H1 (cell line): ENCODE measurements around the gene VAT1L. TPM values are rescaled to one million over a fixed set of nuclear protein-coding genes. Genes with fewer than 3 reads are reported as not detected.

Source experiments
- CTCF ChIA-PET: fragments of 300-600 bp; sonication (Branson Sonifier 250); formaldehyde crosslinking; loops from one replicate; lab custom pipeline; 2021; ENCODE audit not compliant: partially characterized antibody; lab: Charles Lee
- POLR2A ChIA-PET: fragments of 300-600 bp; sonication (Branson Sonifier 250); formaldehyde crosslinking; loops from one replicate; lab custom pipeline; 2021; ENCODE audit warnings: inconsistent platforms; ENCODE audit not compliant: partially characterized antibody; lab: Charles Lee
- DNase-seq, 2 experiments: peaks; one replicate each; pipeline versions ENCODE4 v3.0.0 to v3.0.0-alpha.2; 2010 to 2022; ENCODE audit warnings: low spot score in 2 of 2, low read depth in 1 of 2, mixed read lengths in 1 of 2
- FAIRE-seq: peaks from 2 replicates; lab custom pipeline; 2011; peaks lifted over from hg19 to GRCh38; lab: Jason Lieb, UNC
- H2AFZ ChIP-seq: 2 replicates; pipeline ENCODE4 v1.8.1; 2012; ENCODE audit warnings: low read length, inconsistent platforms
- H2AK5ac ChIP-seq: 2 replicates; pipeline ENCODE4 v1.6.1; 2013; ENCODE audit warnings: low read depth, low read length
- H2BK120ac ChIP-seq: replicated peaks from 2 replicates; pipeline ENCODE3; 2013; ENCODE audit warnings: low read depth, low read length, inconsistent platforms
- H2BK12ac ChIP-seq: 2 replicates; pipeline ENCODE4 v1.6.1; 2013; ENCODE audit warnings: low read depth, low read length
- H2BK15ac ChIP-seq: 2 replicates; pipeline ENCODE4 v1.6.1; 2013; ENCODE audit warnings: low read length
- H2BK20ac ChIP-seq: 2 replicates; pipeline ENCODE4 v1.6.1; 2013; ENCODE audit warnings: low read length
- H2BK5ac ChIP-seq: 2 replicates; pipeline ENCODE4 v1.6.1; 2013; ENCODE audit warnings: low read depth, low read length
- H3K14ac ChIP-seq: 2 replicates; pipeline ENCODE4 v1.6.1; 2013; ENCODE audit warnings: inconsistent platforms; ENCODE audit not compliant: insufficient read length
- H3K18ac ChIP-seq: 2 replicates; pipeline ENCODE4 v1.6.1; 2013; ENCODE audit warnings: low read length; ENCODE audit errors: extremely low read depth
- H3K23ac ChIP-seq: 2 replicates; pipeline ENCODE4 v1.6.1; 2013; ENCODE audit warnings: inconsistent platforms; ENCODE audit not compliant: insufficient read length
- H3K23me2 ChIP-seq: 2 replicates; pipeline ENCODE4 v1.6.1; 2013; ENCODE audit warnings: low read depth, low read length
- H3K27ac ChIP-seq: 2 replicates; pipeline ENCODE4 v1.6.1; 2011; ENCODE audit warnings: low read depth, low read length, inconsistent platforms
- H3K27me3 ChIP-seq, 4 experiments: replicated peaks in 1 of 4; 1 replicate in 1 of 4; 2 replicates in 3 of 4; pipeline versions ENCODE4 v1.6.1 to v1.8.1; 2011 to 2013; ENCODE audit warnings: low read length in 3 of 4, mild to moderate bottlenecking in 3 of 4, inconsistent platforms in 2 of 4, mixed read lengths in 2 of 4, moderate library complexity in 1 of 4; ENCODE audit not compliant: control insufficient read depth in 3 of 4, insufficient read depth in 3 of 4; ENCODE audit errors: extremely low read depth in 1 of 4
- H3K36me3 ChIP-seq, 4 experiments: 2 replicates each; pipeline versions ENCODE4 v1.6.1 to v1.8.1; 2011 to 2013; ENCODE audit warnings: mild to moderate bottlenecking in 4 of 4, low read length in 3 of 4, moderate library complexity in 2 of 4, control low read depth in 1 of 4, inconsistent platforms in 1 of 4; ENCODE audit not compliant: insufficient read depth in 4 of 4, control insufficient read depth in 2 of 4
- H3K4ac ChIP-seq: replicated peaks from 2 replicates; pipeline ENCODE3; 2013; ENCODE audit warnings: low read length, low read depth, mixed read lengths, inconsistent platforms; ENCODE audit not compliant: insufficient read length
- H3K4me1 ChIP-seq, 4 experiments: replicated peaks in 1 of 4; 1 replicate in 1 of 4; 2 replicates in 3 of 4; pipeline versions ENCODE4 v1.6.1 to v1.8.1; 2011 to 2013; ENCODE audit warnings: low read length in 3 of 4, inconsistent platforms in 2 of 4, mixed read lengths in 1 of 4; ENCODE audit not compliant: insufficient read depth in 4 of 4, control insufficient read depth in 3 of 4
- H3K4me2 ChIP-seq, 2 experiments: 2 replicates each; pipeline versions ENCODE4 v1.6.1 to v1.8.1; 2011 to 2013; ENCODE audit warnings: low read depth in 2 of 2, low read length in 2 of 2, control low read depth in 1 of 2, inconsistent platforms in 1 of 2, mild to moderate bottlenecking in 1 of 2; ENCODE audit not compliant: insufficient read depth in 1 of 2
- H3K4me3 ChIP-seq, 4 experiments: fragments of 200-600, 300-600 bp in 1 of 4; sonication (generic), shearing (Covaris generic), sonication (Bioruptor Twin) in 1 of 4; 2 replicates each; pipeline versions ENCODE4 v1.5.1 to v1.8.1; 2011 to 2016; ENCODE audit warnings: low read length in 4 of 4, low read depth in 3 of 4, control low read depth in 2 of 4, inconsistent platforms in 2 of 4, mild to moderate bottlenecking in 2 of 4, mixed read lengths in 1 of 4, moderate library complexity in 1 of 4; ENCODE audit not compliant: insufficient read depth in 2 of 4; ENCODE audit errors: extremely low read depth in 1 of 4
- H3K56ac ChIP-seq: replicated peaks from 2 replicates; pipeline ENCODE3; 2013; ENCODE audit warnings: low read depth, mild to moderate bottlenecking, mixed read lengths, low read length, inconsistent platforms; ENCODE audit not compliant: insufficient read length
- H3K79me1 ChIP-seq: 2 replicates; pipeline ENCODE4 v1.6.1; 2013; ENCODE audit warnings: low read depth, low read length, control low read depth
- H3K79me2 ChIP-seq, 2 experiments: 2 replicates each; pipeline versions ENCODE4 v1.6.1 to v1.8.1; 2012 to 2013; ENCODE audit warnings: low read length in 2 of 2, mild to moderate bottlenecking in 2 of 2, inconsistent platforms in 1 of 2; ENCODE audit not compliant: insufficient read depth in 2 of 2, control insufficient read depth in 1 of 2
- H3K9ac ChIP-seq, 4 experiments: replicated peaks in 1 of 4; 1 replicate in 1 of 4; 2 replicates in 3 of 4; pipeline versions ENCODE4 v1.6.1 to v1.8.1; 2011 to 2013; ENCODE audit warnings: low read depth in 3 of 4, low read length in 3 of 4, control low read depth in 2 of 4, mild to moderate bottlenecking in 2 of 4, moderate library complexity in 2 of 4, inconsistent platforms in 1 of 4; ENCODE audit errors: extremely low read depth in 1 of 4
- H3K9me3 ChIP-seq, 2 experiments: 2 replicates each; pipeline versions ENCODE4 v1.6.1 to v1.8.1; 2012 to 2013; ENCODE audit warnings: mild to moderate bottlenecking in 2 of 2, moderate library complexity in 2 of 2, control low read depth in 1 of 2, inconsistent platforms in 1 of 2, low read depth in 1 of 2, low read length in 1 of 2, mixed read lengths in 1 of 2; ENCODE audit not compliant: insufficient read depth in 2 of 2
- H4K20me1 ChIP-seq, 2 experiments: replicated peaks in 1 of 2; 2 replicates each; pipeline versions ENCODE3 to v1.8.1; 2011 to 2013; ENCODE audit warnings: inconsistent platforms in 2 of 2, low read length in 2 of 2, mild to moderate bottlenecking in 1 of 2; ENCODE audit not compliant: insufficient read depth in 2 of 2, control insufficient read depth in 1 of 2
- H4K5ac ChIP-seq: 2 replicates; pipeline ENCODE4 v1.6.1; 2013; ENCODE audit warnings: low read length, low read depth, mixed read lengths, inconsistent platforms; ENCODE audit not compliant: insufficient read length
- H4K8ac ChIP-seq: 2 replicates; pipeline ENCODE4 v1.8.0; 2013; ENCODE audit warnings: mild to moderate bottlenecking, moderate library complexity, low read length, inconsistent platforms; ENCODE audit not compliant: insufficient read depth; ENCODE audit errors: extremely low read depth
- H4K91ac ChIP-seq: replicated peaks from 2 replicates; pipeline ENCODE3; 2013; ENCODE audit warnings: low read length, mixed read lengths, inconsistent platforms; ENCODE audit not compliant: insufficient read length
- ASH2L ChIP-seq: fragments of 200-600, 300-600 bp; sonication (generic); IDR thresholded peaks from one replicate; pipeline ENCODE4 v1.7.1; 2017; ENCODE audit warnings: low read length
- ATF3 ChIP-seq: IDR thresholded peaks from 2 replicates; pipeline ENCODE4 v1.6.1; 2011; ENCODE audit warnings: low read depth, mild to moderate bottlenecking, low read length; ENCODE audit not compliant: insufficient read depth
- BRCA1 ChIP-seq: IDR thresholded peaks from 2 replicates; pipeline ENCODE4 v1.6.1; 2012; ENCODE audit warnings: low read depth, low read length, improper control_type of control experiment
- CBX8 ChIP-seq: fragments of 300-800, 300-1000 bp; sonication (generic); IDR thresholded peaks from 2 replicates; pipeline ENCODE4 v1.7.1; 2016; ENCODE audit warnings: low read depth, low read length, borderline replicate concordance
- CHD1 ChIP-seq: IDR thresholded peaks from 2 replicates; pipeline ENCODE4 v1.6.1; 2012; ENCODE audit warnings: low read depth, low read length, improper control_type of control experiment
- POLR2AphosphoS5 ChIP-seq: IDR thresholded peaks from 2 replicates; pipeline ENCODE4 v1.6.1; 2011; ENCODE audit warnings: low read depth, low read length
- POU5F1 ChIP-seq: IDR thresholded peaks from 2 replicates; pipeline ENCODE4 v1.6.1; 2011; ENCODE audit warnings: low read depth, mild to moderate bottlenecking, low read length, moderate library complexity
- RBBP5 ChIP-seq: IDR thresholded peaks from 2 replicates; pipeline ENCODE4 v1.7.1; 2012; ENCODE audit warnings: low read depth, mild to moderate bottlenecking, inconsistent platforms, low read length, moderate library complexity, borderline replicate concordance
- RXRA ChIP-seq: IDR thresholded peaks from 2 replicates; pipeline ENCODE4 v1.6.1; 2011; ENCODE audit warnings: low read depth, mild to moderate bottlenecking, low read length, moderate library complexity; ENCODE audit not compliant: insufficient read depth
- SIX5 ChIP-seq: IDR thresholded peaks from 2 replicates; pipeline ENCODE4 v1.6.1; 2011; ENCODE audit warnings: mild to moderate bottlenecking, low read depth, low read length
- SP2 ChIP-seq: IDR thresholded peaks from 2 replicates; pipeline ENCODE4 v1.6.1; 2012; ENCODE audit warnings: mild to moderate bottlenecking, low read length, inconsistent platforms
- SRF ChIP-seq: IDR thresholded peaks from 2 replicates; pipeline ENCODE4 v1.6.1; 2011; ENCODE audit warnings: mild to moderate bottlenecking, low read depth, low read length, moderate library complexity
- TAF1 ChIP-seq: IDR thresholded peaks from 2 replicates; pipeline ENCODE4 v1.6.1; 2011; ENCODE audit warnings: mild to moderate bottlenecking, low read depth, low read length
- TBP ChIP-seq: IDR thresholded peaks from 2 replicates; pipeline ENCODE4 v1.6.1; 2011; ENCODE audit warnings: low read depth, low read length, improper control_type of control experiment
- WGBS, 2 experiments: shearing (Covaris generic) in 1 of 2; methylation state at CpG; one replicate each; pipeline versions ENCODE4 v1.1.6 to v1.1.7; 2013 to 2015; ENCODE audit warnings: low lambda C conversion rate in 2 of 2, mixed read lengths in 2 of 2, inconsistent platforms in 1 of 2, low coverage in 1 of 2, missing lambda C conversion rate in 1 of 2; ENCODE audit not compliant: insufficient replicate concordance in 2 of 2, insufficient coverage in 1 of 2, insufficient read length in 1 of 2; ENCODE audit errors: extremely low coverage in 1 of 2, missing lambda C conversion rate in 1 of 2; 5-methylcytosine and 5-hydroxymethylcytosine counted together
- polyA plus RNA-seq, 7 experiments: library from polyadenylated mRNA; depleted of rRNA in 3 of 7; stranded (reverse) in 5 of 7; unstranded in 2 of 7; fragments of >200 nt in 5 of 7; fragments of 200-250 nt in 2 of 7; gene quantifications; 1 replicate in 5 of 7; 2 replicates in 1 of 7; 4 replicates in 1 of 7; pipeline versions ENCODE4 v1.2.1 to v1.2.3, GENCODE V29; 2011 to 2013; ENCODE audit warnings: missing spikeins in 2 of 7, mixed read lengths in 2 of 7
- total RNA-seq: library from RNA; stranded (reverse); fragmentation: NEBNext Ultra II Directional; extraction: Animal tissue kit (Norgen Biotek cat#: 25700); gene quantifications from 2 replicates; pipeline ENCODE4 v1.2.1, GENCODE V29; 2021
- TF ChIP-seq, protein P1 (sequence below): IDR thresholded peaks from 2 replicates; pipeline ENCODE4 v1.6.1; 2012; ENCODE audit warnings: inconsistent platforms

VAT1L gene
- total and polyA plus RNA-seq, 2 of the 8 experiments (the other 6 are each of a cell fraction or from before 2014, with no cell fraction given): 46.3 to 48.2 TPM

DNA sequence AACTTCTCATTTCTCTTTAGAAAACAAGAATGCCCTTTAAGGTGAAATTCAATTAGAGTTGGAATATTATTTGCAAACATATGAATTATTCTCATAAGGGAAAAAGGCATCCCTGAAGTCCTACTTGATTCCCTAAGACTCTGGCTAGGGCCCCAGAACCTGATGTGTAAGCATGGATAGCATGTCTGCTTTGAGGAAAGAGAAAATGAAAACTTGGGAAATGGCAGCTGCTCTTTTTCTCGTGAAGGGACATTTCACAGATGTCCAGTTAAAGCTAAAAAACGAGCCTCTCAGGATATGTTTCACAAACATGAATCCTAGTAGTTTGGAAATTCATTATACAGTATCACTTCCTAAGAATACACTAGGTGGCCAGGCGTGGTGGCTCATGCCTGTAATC lies 121.7 kb downstream of the VAT1L start:
- H3K4me1 ChIP-seq: peaks cover 0 to 4% (median under 1%) of the 10 kb centered on the region in 4 experiments; a peak in 3 of 7 replicates
- H3K79me1 ChIP-seq: no peaks in the 10 kb centered on the region
- H2AFZ ChIP-seq: no peak overlapping the region
- no peak overlapping the region for H2BK5ac ChIP-seq
- H3K4ac ChIP-seq: no peak overlapping the region
- no peaks in the 10 kb centered on the region for H3K79me2 ChIP-seq
- H2BK120ac ChIP-seq: no peak overlapping the region
- H2AK5ac ChIP-seq: no peak overlapping the region
- H4K5ac ChIP-seq: no peak overlapping the region
- H3K56ac ChIP-seq: no peak overlapping the region
- no peak overlapping the region for H3K4me3 ChIP-seq
- no peak overlapping the region for H4K8ac ChIP-seq
- 88% methylated on average over 2 of the region's 3 CpGs; no CpG with 5 or more reads in 1 of the 2 experiments for WGBS, 2 experiments
- ChIA-PET POLR2A (no interaction called here), CTCF (interaction anchor here (0.6 to 1.4 kb wide), 2 partner anchors 11 to 123 kb away, joined by 3 read pairs; no protein-coding TSS in a partner anchor)
- no peak overlapping the region for H3K14ac ChIP-seq
- FAIRE-seq (no peak), DNase-seq (no peak)
- H4K20me1 ChIP-seq: no peaks in the 10 kb centered on the region
- no peak overlapping the region for H2BK15ac ChIP-seq
- H3K27me3 ChIP-seq: no peaks in the 10 kb centered on the region
- H3K23ac ChIP-seq: no peak overlapping the region
- H3K18ac ChIP-seq: no peak overlapping the region
- H3K23me2 ChIP-seq: no peaks in the 10 kb centered on the region
- H3K9ac ChIP-seq: no peak overlapping the region
- H4K91ac ChIP-seq: no peak overlapping the region
- H3K4me2 ChIP-seq: no peak overlapping the region
- H3K9me3 ChIP-seq: no peaks in the 10 kb centered on the region; a peak in 1 of 4 replicates
- peaks cover 0 to 4% (median 0%) of the 10 kb centered on the region in 4 experiments; a peak in 1 of 8 replicates for H3K36me3 ChIP-seq
- no peak for TF ChIP-seq ASH2L
- TF ChIP-seq POU5F1: no peak
- TF ChIP-seq, protein P1, sequence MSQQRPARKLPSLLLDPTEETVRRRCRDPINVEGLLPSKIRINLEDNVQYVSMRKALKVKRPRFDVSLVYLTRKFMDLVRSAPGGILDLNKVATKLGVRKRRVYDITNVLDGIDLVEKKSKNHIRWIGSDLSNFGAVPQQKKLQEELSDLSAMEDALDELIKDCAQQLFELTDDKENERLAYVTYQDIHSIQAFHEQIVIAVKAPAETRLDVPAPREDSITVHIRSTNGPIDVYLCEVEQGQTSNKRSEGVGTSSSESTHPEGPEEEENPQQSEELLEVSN: no peak
- TF ChIP-seq BRCA1: no peak
- TF ChIP-seq RBBP5: no peak
- TF ChIP-seq TAF1: no peak
- no peak for TF ChIP-seq CHD1
- TF ChIP-seq SIX5: no peak
- no peak for TF ChIP-seq CBX8
- TF ChIP-seq RXRA: no peak
- TF ChIP-seq TBP: no peak
- TF ChIP-seq SP2: no peak
- no peak for TF ChIP-seq SRF
- TF ChIP-seq POLR2AphosphoS5: no peak
- TF ChIP-seq ATF3: no peak
- no peak overlapping the region for H2BK20ac ChIP-seq
- H3K27ac ChIP-seq: no peak overlapping the region
- no peak overlapping the region for H2BK12ac ChIP-seq
